Osteocyte (in vitro differentiated cells): ENCODE results near the gene EHMT2. TPM values are rescaled to one million over a fixed set of nuclear protein-coding genes. Genes with fewer than 3 reads are reported as not detected.
"Not testable (repeated sequence)": the region's sequence is repeated elsewhere in the genome, so short reads cannot be mapped to it uniquely, and the experiment has no call there.

Experiments
- DNase-seq: peaks from one replicate; pipeline ENCODE4 v3.0.0; 2021; ENCODE audit warnings: mixed read lengths; ENCODE audit not compliant: unreplicated experiment; ENCODE audit errors: extremely low spot score
- H3K27ac Mint-ChIP-seq: one replicate; pipeline ENCODE4 v1.8.0; 2021; ENCODE audit warnings: mild to moderate bottlenecking, mixed read lengths; ENCODE audit not compliant: unreplicated experiment
- H3K27me3 Mint-ChIP-seq: one replicate; pipeline ENCODE4 v1.8.0; 2021; ENCODE audit warnings: mixed read lengths; ENCODE audit not compliant: unreplicated experiment
- H3K36me3 Mint-ChIP-seq: one replicate; pipeline ENCODE4 v1.8.0; 2021; ENCODE audit warnings: mixed read lengths; ENCODE audit not compliant: unreplicated experiment
- H3K4me1 Mint-ChIP-seq: one replicate; pipeline ENCODE4 v1.8.0; 2021; ENCODE audit warnings: mixed read lengths; ENCODE audit not compliant: unreplicated experiment
- H3K4me3 Mint-ChIP-seq: one replicate; pipeline ENCODE4 v1.8.0; 2021; ENCODE audit warnings: mild to moderate bottlenecking, moderate library complexity, mixed read lengths; ENCODE audit not compliant: unreplicated experiment
- H3K9me3 Mint-ChIP-seq: one replicate; pipeline ENCODE4 v1.8.0; 2021; ENCODE audit warnings: mixed read lengths; ENCODE audit not compliant: unreplicated experiment
- CTCF ChIP-seq: fragments of 200-600 bp; sonication (generic); IDR thresholded peaks from 2 replicates; pipeline ENCODE4 v1.5.0; 2021; ENCODE audit warnings: antibody characterized with exemption, mild to moderate bottlenecking, moderate library complexity
- total RNA-seq: library from RNA; stranded (reverse); gene quantifications from 2 replicates; pipeline ENCODE4 v1.2.1, GENCODE V29; 2021

EHMT2 gene
- total RNA-seq, 1 donor from 2014 or later = 62.4 TPM

- no peak overlapping the region for H3K27ac Mint-ChIP-seq
- no peak for DNase-seq
- H3K27me3 Mint-ChIP-seq = peaks cover 4% of the 10 kb centered on the region
- H3K4me1 Mint-ChIP-seq = peaks cover 26% of the 10 kb centered on the region
- H3K9me3 Mint-ChIP-seq = no peaks in the 10 kb centered on the region
- TF ChIP-seq CTCF = no peak
- H3K4me3 Mint-ChIP-seq = no peak overlapping the region
- H3K36me3 Mint-ChIP-seq = peaks cover 1% of the 10 kb centered on the region
Measured at GRCh38 chr6:31907158-31907813, 9.8 kb upstream of the EHMT2 start.

GRCh38 chr6:31906727-31907126 is 9.2 kb upstream of the EHMT2 start:
- H3K4me1 Mint-ChIP-seq = peaks cover 25% of the 10 kb centered on the region
- H3K36me3 Mint-ChIP-seq, H3K27me3 Mint-ChIP-seq, H3K9me3 Mint-ChIP-seq, H3K4me3 Mint-ChIP-seq, H3K27ac Mint-ChIP-seq, DNase-seq: not testable (repeated sequence)

- peaks cover 1% of the 10 kb centered on the region for H3K36me3 Mint-ChIP-seq
- no peak for TF ChIP-seq CTCF
- H3K4me3 Mint-ChIP-seq = no peak overlapping the region
- no peak overlapping the region for H3K27ac Mint-ChIP-seq
- DNase-seq = no peak
- peaks cover 24% of the 10 kb centered on the region for H3K4me1 Mint-ChIP-seq
- H3K9me3 Mint-ChIP-seq = no peaks in the 10 kb centered on the region
- peaks cover 4% of the 10 kb centered on the region for H3K27me3 Mint-ChIP-seq
Measured at GRCh38 chr6:31906122-31906521, 8.6 kb upstream of the EHMT2 start.

- no peaks in the 10 kb centered on the region for H3K9me3 Mint-ChIP-seq
- TF ChIP-seq CTCF = no peak
- no peak for DNase-seq
- peaks cover 1% of the 10 kb centered on the region for H3K36me3 Mint-ChIP-seq
- no peak overlapping the region for H3K4me3 Mint-ChIP-seq
- no peak overlapping the region for H3K27ac Mint-ChIP-seq
- peaks cover 19% of the 10 kb centered on the region for H3K4me1 Mint-ChIP-seq
- peaks cover 4% of the 10 kb centered on the region for H3K27me3 Mint-ChIP-seq
Measured at GRCh38 chr6:31905041-31905440, 7.5 kb upstream of the EHMT2 start.

GRCh38 chr6:31903957-31904356 is 6.5 kb upstream of the EHMT2 start:
- Mint-ChIP-seq H3K27ac (no peak overlapping the region), H3K27me3 (peaks cover 4% of the 10 kb centered on the region), H3K9me3 (no peaks in the 10 kb centered on the region), H3K4me3 (no peak overlapping the region), H3K36me3 (peaks cover 1% of the 10 kb centered on the region), H3K4me1 (peaks cover 23% of the 10 kb centered on the region)
- DNase-seq = no peak
- no peak for TF ChIP-seq CTCF
